ENCODE measurements around the gene MZT1.

DNA sequence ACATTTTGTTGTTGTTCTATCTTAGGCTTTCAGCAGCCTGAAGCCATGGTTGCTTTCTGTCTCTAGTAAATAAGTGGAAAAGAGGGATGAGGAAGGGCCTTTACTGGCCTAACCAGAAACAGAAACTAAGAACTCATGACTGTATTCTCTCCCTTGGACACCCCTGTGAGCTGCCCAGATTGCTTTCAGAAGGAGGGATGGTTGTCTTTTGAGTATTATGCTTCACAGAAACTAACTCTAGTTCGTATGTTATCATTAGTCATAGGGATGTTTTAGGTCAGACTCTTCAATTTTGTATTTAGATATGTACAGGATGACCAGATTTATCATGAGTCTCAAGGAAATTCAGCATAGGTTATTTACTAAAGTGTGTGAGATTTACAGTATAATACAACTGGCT is 17.8 kb upstream of the MZT1 start:
- TF ChIP-seq, protein P1, sequence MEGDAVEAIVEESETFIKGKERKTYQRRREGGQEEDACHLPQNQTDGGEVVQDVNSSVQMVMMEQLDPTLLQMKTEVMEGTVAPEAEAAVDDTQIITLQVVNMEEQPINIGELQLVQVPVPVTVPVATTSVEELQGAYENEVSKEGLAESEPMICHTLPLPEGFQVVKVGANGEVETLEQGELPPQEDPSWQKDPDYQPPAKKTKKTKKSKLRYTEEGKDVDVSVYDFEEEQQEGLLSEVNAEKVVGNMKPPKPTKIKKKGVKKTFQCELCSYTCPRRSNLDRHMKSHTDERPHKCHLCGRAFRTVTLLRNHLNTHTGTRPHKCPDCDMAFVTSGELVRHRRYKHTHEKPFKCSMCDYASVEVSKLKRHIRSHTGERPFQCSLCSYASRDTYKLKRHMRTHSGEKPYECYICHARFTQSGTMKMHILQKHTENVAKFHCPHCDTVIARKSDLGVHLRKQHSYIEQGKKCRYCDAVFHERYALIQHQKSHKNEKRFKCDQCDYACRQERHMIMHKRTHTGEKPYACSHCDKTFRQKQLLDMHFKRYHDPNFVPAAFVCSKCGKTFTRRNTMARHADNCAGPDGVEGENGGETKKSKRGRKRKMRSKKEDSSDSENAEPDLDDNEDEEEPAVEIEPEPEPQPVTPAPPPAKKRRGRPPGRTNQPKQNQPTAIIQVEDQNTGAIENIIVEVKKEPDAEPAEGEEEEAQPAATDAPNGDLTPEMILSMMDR (conservative IDR thresholded peaks at IDR 0.05 in 1 of 2, IDR thresholded peaks at IDR 0.05 in 1 of 2; ENCODE audit: extremely low read depth in 1 of 2, insufficient read depth in 1 of 2, low read depth in 1 of 2, low read length in 2 of 2): no peak
- no peak for TF ChIP-seq EZH2 (IDR thresholded peaks at IDR 0.05; ENCODE audit: borderline replicate concordance, low read length)

Measured in mammary epithelial cell (primary cell).